ENCODE measurements around the gene RANBP9.

GRCh38 chr6:13662651-13663334 lies 48.8 kb downstream of the RANBP9 start:
- TF ChIP-seq CTCF (conservative IDR thresholded peaks at IDR 0.05; ENCODE audit: low read depth, low read length): no peak
- TF ChIP-seq EZH2phosphoT487 (IDR thresholded peaks at IDR 0.05; ENCODE audit: borderline replicate concordance, low read length): no peak
